ENCODE results near the gene LARP7.
"Not testable (repeated sequence)": the region's sequence is repeated elsewhere in the genome, so short reads cannot be mapped to it uniquely, and the experiment has no call there.

The LARP7 gene

GRCh38 chr4:112651641-112652040 is 14.7 kb downstream of the LARP7 start:
- DNase-seq, result no peak

- DNase-seq, result no peak
Observed at GRCh38 chr4:112652216-112652615, 15.3 kb downstream of the LARP7 start.

- no peak for DNase-seq
Observed at GRCh38 chr4:112655270-112655669, 18.3 kb downstream of the LARP7 start.

GRCh38 chr4:112656115-112656514 is 19.2 kb downstream of the LARP7 start:
- not testable (repeated sequence) for DNase-seq

GRCh38 chr4:112664611-112665010 is 27.7 kb downstream of the LARP7 start:
- no peak for DNase-seq

GRCh38 chr4:112668131-112668530 is 31.2 kb downstream of the LARP7 start:
- DNase-seq, result no peak

- DNase-seq, result no peak
Observed at GRCh38 chr4:112673076-112673475, 36.1 kb downstream of the LARP7 start.

GRCh38 chr4:112673686-112674085 is 36.7 kb downstream of the LARP7 start:
- DNase-seq, result no peak

GRCh38 chr4:112674376-112674775 is 37.4 kb downstream of the LARP7 start:
- DNase-seq, result no peak

- DNase-seq, result no peak
Observed at GRCh38 chr4:112677519-112678091, 40.7 kb downstream of the LARP7 start.

GRCh38 chr4:112680996-112681395 is 44.1 kb downstream of the LARP7 start:
- no peak for DNase-seq

GRCh38 chr4:112693507-112693906 is 56.6 kb downstream of the LARP7 start:
- DNase-seq, result no peak

- DNase-seq, result no peak
Observed at GRCh38 chr4:112700679-112701078, 63.7 kb downstream of the LARP7 start.

- no peak for DNase-seq
Observed at GRCh38 chr4:112702892-112703291, 65.9 kb downstream of the LARP7 start.

GRCh38 chr4:112704322-112704721 is 67.4 kb downstream of the LARP7 start:
- DNase-seq, result no peak

- DNase-seq, result peak in 1 of 2 experiments; percentile 7
Observed at GRCh38 chr4:112704991-112705845, 68.3 kb downstream of the LARP7 start.

- DNase-seq, result peak in 1 of 2 experiments; percentile 19
Observed at GRCh38 chr4:112705891-112706839, 69.2 kb downstream of the LARP7 start.

GRCh38 chr4:112706840-112707207 is 69.9 kb downstream of the LARP7 start:
- no peak for DNase-seq

Measured in SHP77 (cell line).